Measurements from ENCODE around the gene SLC12A2.

GRCh38 chr5:128196791-128197190, 113.2 kb downstream of the SLC12A2 start:
- TF ChIP-seq CTCF (IDR thresholded peaks at IDR 0.05; ENCODE audit: poor library complexity) (no peak), EZH2 (IDR thresholded peaks at IDR 0.05; ENCODE audit: borderline replicate concordance) (no peak)

All from hepatocyte (in vitro differentiated cells).